ENCODE data around the gene AVPR2.
A peak's percentile ranks its signal among the peaks of the same experiment; 100 is the strongest.

Gene AVPR2

DNA sequence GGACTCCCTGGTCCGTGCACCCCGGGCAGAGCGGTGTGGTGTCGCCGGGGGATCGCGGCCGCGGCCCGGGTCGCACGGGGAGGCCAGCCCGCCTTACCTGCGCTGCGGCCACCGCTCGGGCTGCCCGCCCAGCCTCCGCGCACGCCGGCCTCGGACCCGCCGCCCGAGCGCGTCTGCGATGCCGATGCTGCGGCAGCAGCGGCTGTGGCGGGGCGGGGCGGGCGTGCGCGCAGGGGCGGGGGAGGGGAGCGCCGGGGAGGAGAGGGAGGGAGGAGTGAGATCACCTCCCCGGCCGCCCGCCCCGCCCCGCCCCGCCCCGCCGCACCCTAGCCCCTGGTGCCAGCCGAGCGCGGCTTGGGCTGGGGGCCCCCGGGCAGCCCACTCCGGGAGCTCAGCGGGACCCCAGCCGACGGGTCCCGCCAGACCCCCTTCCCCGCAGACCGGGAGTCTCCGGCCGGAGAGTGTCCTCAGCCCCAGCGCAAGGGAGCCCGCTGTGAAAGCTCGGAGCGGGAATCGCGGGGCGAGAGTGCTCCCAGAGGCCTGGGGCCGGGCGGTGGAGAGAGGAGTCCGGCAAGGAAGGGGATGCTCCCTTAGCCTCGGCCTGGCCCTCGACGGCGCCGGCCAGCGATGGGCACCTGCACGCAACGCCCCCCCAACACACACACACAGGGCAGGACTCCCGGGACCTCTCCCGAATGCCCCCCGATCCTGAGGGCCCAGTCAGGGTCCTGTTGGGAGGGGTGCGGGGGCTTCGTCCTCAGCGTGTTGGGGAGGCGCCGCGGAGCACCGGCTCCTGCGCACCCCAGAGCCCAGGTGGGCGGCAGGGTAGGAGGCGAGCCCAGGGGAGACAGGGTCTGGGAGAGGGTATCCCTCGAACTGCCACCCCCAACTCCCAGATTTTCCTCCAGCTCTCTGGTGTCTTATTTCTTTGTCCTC is 18.2 kb upstream of the AVPR2 start, which contains the start of gene L1CAM:
L1CAM (minus strand) TSS at position 206 of the 936 bp plus-strand sequence. CDS start 10,337 bp downstream, outside the sequence.
- DNase-seq, result no peak

DNA sequence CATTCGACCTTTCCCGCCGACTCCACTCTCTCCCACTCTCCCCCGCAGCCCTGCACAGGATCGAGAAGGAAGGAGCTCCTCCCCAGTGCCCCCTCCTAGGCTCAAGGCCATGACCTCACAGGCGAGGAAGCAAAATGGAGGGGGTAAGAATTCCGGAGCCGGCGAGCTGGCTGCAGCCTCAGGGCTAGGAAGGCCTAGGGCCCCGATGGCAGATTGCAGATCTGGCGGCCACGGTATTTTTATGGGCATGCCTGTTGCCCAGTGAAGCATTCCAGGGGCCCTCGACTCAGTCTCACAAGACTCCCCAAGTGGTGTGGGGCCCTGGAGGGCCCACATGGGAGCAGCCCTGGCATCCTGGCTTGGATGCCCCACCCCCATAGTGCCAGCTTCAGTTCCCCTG is 17.6 kb upstream of the AVPR2 start:
- no peak for DNase-seq

GRCh38 chrX:153887385-153887784 is 17.1 kb upstream of the AVPR2 start:
- no peak for DNase-seq

GRCh38 chrX:153888344-153888743 is 16.1 kb upstream of the AVPR2 start:
- DNase-seq, result no peak

DNA sequence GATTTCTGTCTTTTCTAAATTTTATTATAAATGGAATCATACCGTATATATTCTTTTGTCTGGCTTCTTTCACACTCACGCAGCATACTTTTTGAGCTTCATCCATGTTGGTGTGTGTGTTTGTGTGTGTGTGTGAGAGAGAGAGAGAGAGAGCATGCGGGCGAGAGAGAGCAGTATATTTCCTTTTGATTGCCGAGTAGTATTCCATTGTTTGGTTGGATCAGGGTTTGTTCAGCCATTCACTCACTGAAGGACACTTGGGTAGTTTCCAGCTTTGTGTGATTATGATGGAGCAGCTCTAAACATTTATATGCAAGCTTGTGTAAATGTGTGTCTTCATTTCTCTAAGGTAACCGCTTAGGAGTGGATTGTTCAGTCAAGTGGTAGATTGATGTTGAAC is 15.3 kb upstream of the AVPR2 start:
- DNase-seq, result no peak

DNA sequence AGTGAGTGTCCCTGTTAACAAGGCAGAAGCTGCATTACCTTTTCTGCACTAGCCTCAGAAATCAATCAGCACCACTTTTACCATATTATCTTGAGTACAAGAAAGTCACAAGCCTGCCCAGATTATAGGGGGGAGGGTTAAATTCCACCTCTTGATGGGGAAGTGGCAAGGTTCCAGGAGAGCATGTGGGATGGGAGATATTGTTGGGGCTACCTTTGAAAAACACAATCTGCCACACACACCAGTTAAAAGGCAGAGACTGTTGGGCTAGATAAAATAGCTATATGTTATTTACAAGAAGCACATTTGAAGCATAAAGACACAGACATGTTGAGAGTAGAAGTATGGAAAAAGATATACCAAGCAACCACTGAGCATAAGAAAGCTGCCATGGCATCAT is 6.6 kb upstream of the AVPR2 start:
- DNase-seq, result no peak

GRCh38 chrX:153900831-153901752 is 3.4 kb upstream of the AVPR2 start:
- peak; percentile 37 for DNase-seq

DNA sequence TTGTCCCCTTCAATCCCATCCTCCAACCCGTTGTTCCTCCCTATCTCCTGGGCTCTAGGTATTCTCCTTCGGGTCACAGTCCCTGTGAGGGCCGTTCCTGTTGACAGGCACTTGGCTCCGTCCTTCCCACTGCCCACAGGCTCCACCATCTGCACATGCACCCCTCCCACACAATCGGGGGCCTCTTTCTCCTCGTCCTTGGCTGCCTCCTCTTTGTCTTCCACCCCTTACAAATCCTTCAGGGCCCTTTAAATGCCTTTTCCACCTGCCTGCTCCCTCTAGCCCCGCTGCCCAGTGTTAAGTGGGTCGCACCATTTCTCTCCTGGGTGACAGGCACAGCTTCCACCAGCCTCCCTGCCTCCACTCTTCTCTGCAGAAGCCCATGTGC is 2.7 kb upstream of the AVPR2 start:
- no peak for DNase-seq

DNA sequence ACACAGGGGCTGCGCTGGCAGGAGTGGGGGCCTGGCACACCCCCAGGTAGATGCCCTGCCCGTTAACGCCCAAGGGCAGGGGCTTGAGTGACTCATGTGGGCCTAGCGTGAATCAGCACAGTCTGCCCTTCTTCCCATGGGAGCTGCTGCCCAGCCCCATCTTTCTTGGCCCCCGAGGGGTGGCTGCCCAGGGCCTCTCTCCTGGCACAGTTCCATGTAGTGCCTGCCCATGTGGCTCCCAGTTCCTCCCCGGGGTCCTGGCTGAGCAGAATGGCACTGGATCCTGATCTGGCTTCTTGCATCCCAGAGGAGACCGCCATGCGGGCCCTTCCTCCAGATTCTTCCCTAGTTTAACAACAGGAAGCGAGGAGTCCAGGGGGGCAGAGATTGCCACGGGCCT is 2.1 kb upstream of the AVPR2 start:
- DNase-seq, result no peak

DNA sequence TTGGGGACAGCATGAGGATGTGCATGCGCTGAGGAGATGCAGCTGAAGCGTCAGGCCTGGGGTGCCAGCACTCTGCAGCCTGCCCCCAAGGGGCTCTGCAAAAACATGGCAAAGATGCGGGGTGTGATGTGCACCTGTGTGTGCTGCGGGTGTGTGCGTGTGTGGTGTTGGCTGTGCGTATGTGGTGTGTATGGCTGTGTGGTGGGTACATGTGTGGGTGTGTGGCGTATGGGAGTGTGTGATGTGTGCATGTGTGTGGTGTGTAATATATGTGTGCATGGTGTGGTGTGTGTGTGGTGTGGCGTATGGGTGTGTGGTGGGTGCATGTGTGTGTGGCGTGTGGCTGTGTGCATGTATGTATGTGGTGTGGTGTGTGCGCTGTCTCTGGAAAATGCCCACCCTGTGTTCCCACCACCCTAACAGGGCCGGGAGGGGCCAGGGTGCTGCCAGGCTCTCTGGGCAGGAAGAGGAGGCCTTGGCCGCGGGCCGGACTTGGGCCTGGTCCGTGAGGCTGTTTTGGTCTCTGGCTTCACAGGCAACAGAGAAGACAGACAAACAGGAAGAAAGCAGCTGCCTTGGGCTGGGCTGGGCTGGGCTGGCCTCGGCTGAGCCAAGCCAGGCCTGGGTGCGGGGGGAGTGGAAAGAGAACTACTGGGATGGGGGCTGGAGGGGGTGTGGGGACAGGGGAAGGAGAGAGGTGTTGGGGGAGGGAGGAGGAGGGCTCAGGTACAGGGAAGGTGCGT is 1.1 kb upstream of the AVPR2 start:
- DNase-seq, result no peak

DNA sequence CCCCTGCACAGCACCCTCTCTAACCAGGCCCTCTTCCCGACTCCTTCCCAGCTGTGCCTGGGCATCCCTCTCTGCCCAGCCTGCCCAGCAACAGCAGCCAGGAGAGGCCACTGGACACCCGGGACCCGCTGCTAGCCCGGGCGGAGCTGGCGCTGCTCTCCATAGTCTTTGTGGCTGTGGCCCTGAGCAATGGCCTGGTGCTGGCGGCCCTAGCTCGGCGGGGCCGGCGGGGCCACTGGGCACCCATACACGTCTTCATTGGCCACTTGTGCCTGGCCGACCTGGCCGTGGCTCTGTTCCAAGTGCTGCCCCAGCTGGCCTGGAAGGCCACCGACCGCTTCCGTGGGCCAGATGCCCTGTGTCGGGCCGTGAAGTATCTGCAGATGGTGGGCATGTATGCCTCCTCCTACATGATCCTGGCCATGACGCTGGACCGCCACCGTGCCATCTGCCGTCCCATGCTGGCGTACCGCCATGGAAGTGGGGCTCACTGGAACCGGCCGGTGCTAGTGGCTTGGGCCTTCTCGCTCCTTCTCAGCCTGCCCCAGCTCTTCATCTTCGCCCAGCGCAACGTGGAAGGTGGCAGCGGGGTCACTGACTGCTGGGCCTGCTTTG is 1.1 kb downstream of the AVPR2 start:
- DNase-seq, result no peak

- DNase-seq, result no peak
Measured at GRCh38 chrX:153906126-153906917, 1.8 kb downstream of the AVPR2 start.

DNA sequence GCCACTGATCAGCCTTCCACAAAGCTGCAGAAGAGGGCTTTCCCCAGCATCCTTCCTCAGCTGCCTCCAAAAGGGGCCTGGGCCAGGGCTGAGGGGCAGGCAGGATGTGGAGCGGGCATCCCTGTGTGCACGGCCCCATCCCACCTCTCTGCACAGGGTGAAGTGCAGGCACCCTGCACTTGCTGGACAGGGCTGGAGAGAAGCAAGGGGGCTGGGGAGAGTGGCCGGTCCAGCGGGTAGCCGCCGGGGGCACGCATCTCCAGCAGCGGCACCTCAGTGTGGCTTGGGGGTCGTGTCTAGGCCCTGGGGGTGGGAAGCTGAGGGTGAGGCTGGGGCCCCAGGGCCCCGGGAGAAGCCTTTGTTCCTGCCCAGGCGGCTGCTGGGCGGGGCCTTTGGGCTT is 3.0 kb downstream of the AVPR2 start:
- DNase-seq, result no peak

DNA sequence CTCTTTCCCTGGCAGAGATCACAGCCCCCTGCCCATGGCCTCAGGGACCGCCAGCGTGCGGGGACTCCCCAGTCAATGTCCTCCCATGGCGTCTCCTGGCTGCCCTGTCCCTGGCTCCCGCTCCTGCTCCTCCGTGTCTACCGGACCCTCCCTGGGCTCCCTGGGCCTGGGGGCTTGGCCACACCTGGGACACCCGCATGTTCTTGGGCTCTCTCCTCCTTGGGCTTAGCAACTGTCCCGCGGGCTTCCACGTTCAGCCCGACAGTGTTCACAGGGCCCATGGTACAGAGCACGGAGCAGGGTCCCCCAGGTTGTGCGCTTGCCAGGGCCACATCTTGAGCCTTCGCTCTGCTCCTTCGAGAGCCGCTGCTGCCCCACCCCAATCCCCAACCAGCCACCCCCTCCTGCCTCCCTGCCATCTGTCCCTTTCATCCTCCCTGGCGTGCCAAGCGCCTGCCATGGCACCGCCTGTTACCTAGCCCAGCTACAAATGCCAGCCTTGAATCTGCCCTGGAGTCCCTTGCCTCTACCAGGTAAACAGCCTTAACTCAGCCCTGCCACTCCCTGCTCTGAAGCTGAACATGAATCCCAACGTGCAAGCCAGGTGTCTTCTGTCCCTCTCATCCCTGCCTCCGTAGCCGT is 3.9 kb downstream of the AVPR2 start:
- DNase-seq, result no peak

DNA sequence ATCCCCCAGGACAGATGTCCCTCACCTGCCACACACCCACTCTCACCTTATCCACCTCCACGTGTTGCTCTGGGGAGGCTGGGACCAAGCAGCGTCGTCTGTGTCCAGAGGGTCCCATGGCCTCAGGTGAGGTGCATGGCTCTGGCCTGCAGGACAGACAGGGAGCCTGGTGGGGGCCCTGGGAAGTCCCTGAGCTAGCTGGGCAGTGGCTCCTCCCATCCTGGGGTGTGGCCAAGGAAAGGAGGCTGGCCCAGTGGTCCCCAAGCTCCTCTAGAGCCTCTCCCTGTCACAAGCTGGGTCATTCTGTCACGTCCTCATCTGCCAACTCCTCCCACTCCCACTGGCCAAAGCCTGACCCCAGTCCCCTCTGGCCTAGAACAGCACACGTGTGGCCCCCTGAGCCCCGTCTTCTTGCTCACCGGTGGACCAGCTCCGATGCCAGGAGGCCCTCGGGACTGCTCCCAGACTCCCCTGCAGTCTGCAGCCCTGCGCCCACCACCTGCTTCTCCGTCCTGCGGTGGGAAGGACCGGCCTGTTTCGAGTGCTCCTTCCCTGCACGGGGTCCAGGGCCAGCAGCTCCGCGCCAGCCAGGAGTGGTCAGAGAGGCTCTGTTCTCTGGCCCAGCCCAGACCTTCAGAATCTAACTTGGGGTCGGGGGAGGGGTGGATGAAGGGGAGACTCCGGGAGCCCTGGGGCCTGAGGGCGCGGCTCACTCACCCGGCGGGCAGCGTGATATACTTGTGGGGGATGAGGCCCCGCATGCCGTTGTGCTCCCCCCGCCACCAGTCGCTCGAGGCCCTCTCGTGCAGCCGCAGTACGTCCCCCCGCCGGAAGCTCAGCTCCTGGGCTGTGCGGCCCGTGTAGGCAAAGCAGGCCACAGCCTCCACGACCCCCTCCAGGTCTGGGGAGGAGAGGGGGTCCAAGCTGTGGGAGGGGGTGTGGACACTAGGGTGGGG is 4.8 kb downstream of the AVPR2 start:
- no peak for DNase-seq

GRCh38 chrX:153909980-153910360 is 5.5 kb downstream of the AVPR2 start:
- DNase-seq, result no peak

GRCh38 chrX:153910446-153910845 is 6.0 kb downstream of the AVPR2 start:
- no peak for DNase-seq

- no peak for DNase-seq
Measured at GRCh38 chrX:153911798-153912197, 7.3 kb downstream of the AVPR2 start.

DNA sequence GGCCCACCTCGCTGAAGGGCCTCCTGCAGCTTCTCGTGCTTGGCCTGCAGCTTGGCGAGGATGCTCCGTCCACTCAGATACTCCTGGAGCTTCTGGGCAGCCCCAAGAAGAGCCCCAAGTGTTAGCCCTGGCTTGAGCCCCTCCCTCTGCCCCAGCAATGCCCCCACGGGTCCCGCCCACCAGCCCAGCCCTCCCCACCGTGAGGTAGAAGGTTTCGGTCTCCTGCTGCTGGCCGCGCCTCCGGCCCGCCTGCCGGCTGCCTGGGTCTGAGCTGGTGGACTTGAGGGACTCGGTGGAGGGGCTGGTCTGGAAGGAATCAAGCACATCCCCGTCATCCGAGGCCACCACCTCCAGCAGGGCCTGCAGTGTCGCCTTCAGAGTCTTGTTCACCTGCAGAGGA is 8.7 kb downstream of the AVPR2 start:
- DNase-seq, result no peak

- DNase-seq, result no peak
Measured at GRCh38 chrX:153913701-153914100, 9.2 kb downstream of the AVPR2 start.
